Stimulated activated naive B cell treated with anti-CD40 and anti-IgM and Interleukin-4, amounts not matched to agents 10 μg/mL and 1 μg/mL and 100 μg/mL, for 72 hours (primary cell): Measurements from ENCODE around the gene MYO19.
A peak's percentile ranks its signal among the peaks of the same experiment; 100 is the strongest.

ENCODE experiments used
- ATAC-seq, 2 donors: fragments of 150-1000 bp; cut with Tn5 transposase; replicated peaks; 2 replicates each; pipeline ENCODE4 v1.10.0; 2021; ENCODE audit warnings: moderate library complexity in 1 of 2
- DNase-seq: peaks from one replicate; pipeline ENCODE4 v3.0.0; 2021
- H3K27ac Mint-ChIP-seq: one replicate; pipeline ENCODE4 v1.8.0; 2022; ENCODE audit warnings: mild to moderate bottlenecking, mixed read lengths
- H3K27me3 Mint-ChIP-seq, 2 donors: one replicate each; pipeline ENCODE4 v1.8.0; 2022; ENCODE audit warnings: mixed read lengths in 2 of 2
- H3K36me3 Mint-ChIP-seq, 2 donors: one replicate each; pipeline ENCODE4 v1.8.0; 2022; ENCODE audit warnings: mixed read lengths in 2 of 2, mild to moderate bottlenecking in 1 of 2
- H3K4me1 Mint-ChIP-seq, 2 donors: one replicate each; pipeline ENCODE4 v1.8.0; 2022; ENCODE audit warnings: mixed read lengths in 2 of 2, mild to moderate bottlenecking in 1 of 2
- H3K4me3 Mint-ChIP-seq, 2 donors: one replicate each; pipeline ENCODE4 v1.8.0; 2022; ENCODE audit warnings: mild to moderate bottlenecking in 2 of 2, mixed read lengths in 2 of 2, moderate library complexity in 1 of 2
- H3K9me3 Mint-ChIP-seq, 2 donors: one replicate each; pipeline ENCODE4 v1.8.0; 2022; ENCODE audit warnings: mixed read lengths in 2 of 2, mild to moderate bottlenecking in 1 of 2

The MYO19 gene

DNA sequence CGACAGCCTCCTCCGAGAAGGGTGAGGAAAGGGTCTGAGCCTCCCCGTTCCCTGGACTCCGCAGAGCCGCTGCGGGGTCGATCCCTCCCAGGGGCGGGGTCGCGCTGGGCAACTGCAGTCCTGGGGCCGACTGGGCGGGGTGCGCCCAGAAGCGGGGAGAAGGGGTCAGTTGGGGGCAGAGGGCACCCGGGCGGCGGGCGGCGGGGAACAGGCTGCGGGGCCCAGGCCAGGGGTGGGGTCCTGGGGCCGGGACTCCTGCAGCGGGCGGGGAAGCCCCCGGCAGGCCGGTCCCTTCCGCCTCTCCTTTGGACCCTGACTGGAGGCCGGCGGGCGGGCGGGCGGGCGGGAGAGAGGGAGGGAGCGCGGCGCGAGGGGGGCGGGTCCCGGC is 10.4 kb upstream of the MYO19 start:
- Mint-ChIP-seq H3K27me3 (no peaks in the 10 kb centered on the region), H3K4me1 (peaks cover 7 to 20% of the 10 kb centered on the region in 2 donors), H3K9me3 (no peaks in the 10 kb centered on the region), H3K27ac (peak overlapping the region; percentile 98), H3K4me3 (peak overlapping the region; percentile 89 to 95), H3K36me3 (peaks cover 14 to 24% of the 10 kb centered on the region in 2 donors)
- DNase-seq (no peak), ATAC-seq (no peak)

DNA sequence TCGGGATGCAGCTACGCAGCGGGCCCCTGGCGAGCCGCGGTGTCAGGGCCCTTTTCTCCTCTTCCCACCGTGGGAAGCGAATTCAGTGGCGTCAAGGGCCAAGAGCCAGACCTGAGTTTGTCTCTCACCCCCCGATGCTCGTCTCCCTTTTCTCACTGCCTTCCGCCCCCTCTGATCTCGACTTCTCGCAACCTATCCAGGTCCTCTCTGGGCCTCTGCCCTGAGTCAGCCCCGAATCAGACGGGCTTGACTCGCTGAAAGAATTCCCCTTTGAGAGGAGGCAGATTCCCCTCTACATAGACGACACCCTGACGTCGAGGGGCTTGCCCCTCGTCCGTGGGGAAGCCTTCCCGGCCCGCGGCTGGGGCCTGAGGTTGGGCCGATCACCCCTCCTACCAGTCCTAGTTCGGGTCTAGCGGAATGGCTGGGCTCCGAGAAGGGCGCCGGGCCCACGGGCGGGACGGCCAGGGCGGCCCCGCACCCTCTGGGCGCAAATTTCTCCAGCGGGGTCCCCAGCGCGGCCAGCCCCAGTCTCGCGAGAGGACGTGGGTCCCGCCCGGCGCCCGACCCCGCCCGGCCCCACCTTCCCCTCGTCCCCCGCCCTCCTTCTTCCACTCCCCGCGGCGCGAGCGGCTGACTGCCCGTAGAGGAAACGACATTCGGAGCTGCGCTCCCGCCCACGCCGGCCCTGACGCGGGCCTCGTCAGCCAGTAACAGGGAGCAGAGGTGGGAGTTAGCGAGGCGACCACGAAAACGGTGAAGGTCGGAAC is 9.8 kb upstream of the MYO19 start, which contains the start of gene GGNBP2:
Gene GGNBP2, plus strand, starts transcription at position 613 of the 770 bp plus-strand sequence. CDS start 806 bp downstream, outside the sequence.
- DNase-seq (peak; percentile 96), ATAC-seq (peak; percentile 70 to 72)
- Mint-ChIP-seq H3K27ac (peak within 1 kb of the TSS; percentile 98), H3K36me3 (peaks cover 15 to 28% of the 10 kb centered on the region in 2 donors), H3K27me3 (no peaks in the 10 kb centered on the region), H3K4me3 (peak within 1 kb of the TSS; percentile 89 to 95), H3K4me1 (peaks cover 9 to 20% of the 10 kb centered on the region in 2 donors), H3K9me3 (no peaks in the 10 kb centered on the region)

DNA sequence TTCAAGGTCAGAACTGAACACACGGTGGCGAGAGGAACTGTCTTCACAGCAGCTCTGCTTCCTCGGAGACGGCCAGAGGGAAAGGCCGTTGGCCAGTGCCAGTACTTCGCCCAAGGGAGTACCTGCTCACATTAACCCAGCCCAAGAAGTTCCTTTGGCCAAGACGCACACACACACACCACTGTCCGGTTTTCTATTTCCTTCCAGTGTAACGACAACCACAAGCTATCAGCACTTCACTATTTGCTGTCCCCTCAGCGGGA is 9.3 kb upstream of the MYO19 start:
- Mint-ChIP-seq H3K36me3 (peaks cover 15 to 27% of the 10 kb centered on the region in 2 donors), H3K9me3 (no peaks in the 10 kb centered on the region), H3K27me3 (no peaks in the 10 kb centered on the region), H3K27ac (peak overlapping the region; percentile 98), H3K4me1 (peaks cover 9 to 20% of the 10 kb centered on the region in 2 donors), H3K4me3 (peak overlapping the region; percentile 89 to 95)
- DNase-seq (peak; percentile 34), ATAC-seq (peak; percentile 3 to 5)

DNA sequence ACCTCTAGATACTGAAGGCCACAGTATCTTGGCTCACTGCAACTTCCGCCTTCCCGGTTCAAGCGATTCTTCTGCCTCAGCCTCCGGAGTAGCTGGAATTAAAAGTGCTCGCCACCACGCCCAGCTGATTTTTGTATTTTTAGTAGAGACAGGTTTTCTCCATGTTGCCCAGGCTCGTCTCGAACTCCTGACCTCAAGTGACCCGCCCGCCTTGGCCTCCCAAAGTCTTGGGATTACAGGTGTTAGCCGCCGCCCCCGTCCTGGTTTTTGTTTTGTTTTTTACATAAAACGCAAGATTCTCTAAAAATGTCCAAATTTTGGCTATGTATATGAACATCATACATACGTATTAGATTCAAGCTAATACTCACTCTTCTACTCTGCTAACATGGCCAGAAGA is 8.1 kb upstream of the MYO19 start:
- no peaks in the 10 kb centered on the region for H3K27me3 Mint-ChIP-seq
- peak overlapping the region in 1 of 2 donors; percentile 89 for H3K4me3 Mint-ChIP-seq
- H3K27ac Mint-ChIP-seq = no peak overlapping the region
- no peak for DNase-seq
- H3K9me3 Mint-ChIP-seq = no peaks in the 10 kb centered on the region
- H3K36me3 Mint-ChIP-seq = peaks cover 12 to 22% of the 10 kb centered on the region in 2 donors
- no peak for ATAC-seq
- peaks cover 3 to 14% of the 10 kb centered on the region in 2 donors for H3K4me1 Mint-ChIP-seq

DNA sequence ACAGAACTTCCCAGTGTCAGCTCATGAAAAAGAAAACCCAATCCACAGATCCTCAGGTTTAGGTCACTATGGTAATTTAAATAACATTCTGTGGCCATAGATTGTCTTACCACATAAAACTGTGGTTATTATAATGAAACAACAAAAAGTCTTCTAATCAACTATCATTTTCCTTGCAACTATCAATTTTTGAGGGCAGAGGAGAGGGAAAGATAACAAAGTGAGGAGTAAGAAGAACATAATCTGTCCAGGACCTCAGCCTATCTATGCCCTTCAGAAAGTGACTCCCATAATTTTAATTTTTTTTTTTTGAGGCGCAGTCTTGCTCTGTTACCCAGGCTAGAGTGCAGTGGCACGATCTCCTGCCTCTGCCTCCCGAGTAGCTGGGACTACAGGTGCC is 6.0 kb upstream of the MYO19 start:
- DNase-seq (no peak), ATAC-seq (no peak)
- Mint-ChIP-seq H3K9me3 (no peaks in the 10 kb centered on the region), H3K4me1 (peaks cover 8 to 19% of the 10 kb centered on the region in 2 donors), H3K27ac (peak overlapping the region; percentile 28), H3K36me3 (peaks cover 14 to 28% of the 10 kb centered on the region in 2 donors), H3K4me3 (no peak overlapping the region), H3K27me3 (no peaks in the 10 kb centered on the region)

DNA sequence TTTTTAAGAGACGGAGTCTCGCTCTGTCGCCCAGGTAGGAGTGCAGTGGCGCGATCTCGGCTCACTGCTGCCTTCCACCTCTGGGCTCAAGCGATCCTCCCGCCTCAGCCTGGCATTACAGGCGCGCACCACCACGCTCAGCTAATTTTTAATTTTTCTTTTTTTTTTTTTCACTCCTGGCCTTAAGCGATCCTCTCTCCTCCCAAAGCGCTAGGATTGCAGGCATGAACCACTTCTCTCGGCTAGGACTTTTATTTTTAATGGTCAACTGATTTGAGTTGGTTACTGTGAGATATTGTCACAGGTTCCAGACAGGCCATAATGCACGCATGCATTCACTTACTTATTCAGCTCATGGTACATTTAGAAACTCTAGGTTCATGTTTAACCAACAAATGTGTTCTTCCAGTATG is 1.0 kb upstream of the MYO19 start:
- peak overlapping the region; percentile 99 for H3K27ac Mint-ChIP-seq
- H3K36me3 Mint-ChIP-seq = peaks cover 28 to 49% of the 10 kb centered on the region in 2 donors
- peaks cover 25 to 48% of the 10 kb centered on the region in 2 donors for H3K4me1 Mint-ChIP-seq
- ATAC-seq = peak; percentile 31 to 33
- DNase-seq = no peak
- H3K4me3 Mint-ChIP-seq = peak overlapping the region; percentile 95 to 96
- no peaks in the 10 kb centered on the region for H3K27me3 Mint-ChIP-seq
- H3K9me3 Mint-ChIP-seq = no peaks in the 10 kb centered on the region

DNA sequence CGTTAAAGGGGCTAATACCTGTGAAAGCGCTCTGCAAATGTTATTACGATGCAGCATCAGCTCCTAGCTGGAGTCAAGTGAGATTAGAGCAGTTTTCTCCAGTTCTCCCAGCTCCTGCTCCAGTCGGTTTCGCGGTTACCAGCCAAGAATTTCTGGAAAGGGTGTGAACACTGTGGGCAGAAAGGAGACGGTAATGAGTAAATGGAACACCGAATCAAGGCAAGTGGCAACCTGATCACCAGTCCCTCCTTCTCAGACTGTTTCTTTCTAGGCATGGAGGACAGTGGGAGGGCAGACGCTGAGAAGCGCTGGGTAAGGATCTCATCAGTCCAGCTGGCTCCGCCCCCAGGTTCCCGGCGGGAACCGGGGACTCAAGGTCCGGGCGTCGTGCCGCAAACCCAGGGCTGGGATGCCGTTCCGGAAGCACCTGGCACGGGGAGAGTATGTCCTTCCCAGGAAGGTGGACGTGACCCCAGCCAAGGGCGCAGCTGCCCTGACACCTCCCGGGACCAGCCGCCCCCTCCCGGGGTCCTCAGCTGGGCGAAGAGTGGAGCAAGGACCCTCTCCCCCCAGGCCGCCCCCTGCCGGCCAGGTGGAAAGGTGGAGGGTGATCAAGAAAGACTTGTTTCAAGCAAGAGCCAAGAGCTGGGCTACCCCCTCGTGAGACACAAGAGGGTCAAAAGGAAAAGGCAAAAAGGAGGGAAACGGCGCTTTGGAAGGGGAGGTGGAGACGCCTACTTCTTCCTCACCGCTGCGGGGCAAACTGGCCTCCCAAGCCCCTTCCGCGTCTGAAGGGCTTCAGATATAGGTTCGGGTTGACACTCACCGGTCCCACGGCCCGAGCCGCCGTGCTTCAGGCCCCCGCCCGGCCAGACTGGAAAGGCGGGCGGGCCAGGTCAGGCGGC is 481 bp downstream of the MYO19 start:
- H3K27me3 Mint-ChIP-seq = no peaks in the 10 kb centered on the region
- peak overlapping the region; percentile 99 for H3K27ac Mint-ChIP-seq
- peak; percentile 58 for DNase-seq
- peaks cover 25 to 46% of the 10 kb centered on the region in 2 donors for H3K4me1 Mint-ChIP-seq
- peak; percentile 41 to 43 for ATAC-seq
- peaks cover 29 to 49% of the 10 kb centered on the region in 2 donors for H3K36me3 Mint-ChIP-seq
- peak overlapping the region; percentile 95 to 96 for H3K4me3 Mint-ChIP-seq
- H3K9me3 Mint-ChIP-seq = no peaks in the 10 kb centered on the region

DNA sequence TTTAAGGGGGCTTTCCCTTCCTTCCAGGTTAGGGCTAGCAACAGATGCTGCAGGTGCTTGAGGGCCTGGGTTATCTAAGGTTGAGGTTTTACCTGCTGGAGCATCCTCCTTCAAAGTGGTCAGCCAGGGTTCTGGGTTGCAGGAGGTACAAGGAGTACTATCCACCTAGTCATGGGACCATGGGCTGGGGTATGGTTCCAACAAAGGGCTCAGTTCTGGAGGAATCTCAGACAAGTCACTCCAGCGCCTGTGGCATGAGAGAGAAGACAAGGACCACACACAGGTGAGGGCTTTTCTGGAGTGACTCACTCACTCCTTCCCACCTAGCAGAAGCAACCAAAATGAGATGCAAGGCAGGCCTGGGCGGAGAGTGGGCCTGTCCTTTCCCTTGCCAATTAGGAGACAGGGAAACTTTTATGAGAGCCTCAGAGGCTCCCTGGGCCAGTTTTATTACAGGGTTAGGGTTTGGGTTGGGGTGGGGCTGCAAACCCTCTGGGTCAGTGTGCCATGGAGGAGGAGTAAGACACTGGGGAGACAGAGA is 2.2 kb downstream of the MYO19 start:
- Mint-ChIP-seq H3K36me3 (peaks cover 38 to 58% of the 10 kb centered on the region in 2 donors), H3K4me1 (peaks cover 27 to 48% of the 10 kb centered on the region in 2 donors), H3K9me3 (no peaks in the 10 kb centered on the region), H3K27ac (peak overlapping the region; percentile 71), H3K27me3 (no peaks in the 10 kb centered on the region), H3K4me3 (peak overlapping the region; percentile 9 to 32)
- ATAC-seq (no peak), DNase-seq (no peak)

DNA sequence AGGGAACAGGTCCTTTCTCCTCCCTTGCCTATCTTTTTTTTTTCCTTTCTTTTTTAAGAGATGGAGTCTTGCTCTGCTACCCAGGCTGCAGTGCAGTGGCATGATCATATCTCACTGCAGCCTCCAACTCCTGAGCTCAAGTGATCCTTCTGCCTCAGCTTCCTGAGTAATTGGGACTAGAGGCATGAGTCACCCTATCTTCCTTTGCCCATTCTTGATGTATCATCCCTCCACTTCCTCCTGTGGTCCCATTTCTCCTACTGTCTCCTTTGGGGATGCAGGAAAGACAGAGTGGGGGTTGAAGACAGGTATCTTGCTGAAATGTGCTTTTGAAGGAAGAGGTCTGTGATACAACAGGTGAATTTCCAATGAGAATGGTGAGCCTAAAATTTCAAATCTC is 5.5 kb downstream of the MYO19 start:
- DNase-seq (no peak), ATAC-seq (no peak)
- Mint-ChIP-seq H3K27me3 (no peaks in the 10 kb centered on the region), H3K4me1 (peaks cover 26 to 34% of the 10 kb centered on the region in 2 donors), H3K9me3 (no peaks in the 10 kb centered on the region), H3K27ac (no peak overlapping the region), H3K4me3 (no peak overlapping the region), H3K36me3 (peaks cover 48 to 62% of the 10 kb centered on the region in 2 donors)

DNA sequence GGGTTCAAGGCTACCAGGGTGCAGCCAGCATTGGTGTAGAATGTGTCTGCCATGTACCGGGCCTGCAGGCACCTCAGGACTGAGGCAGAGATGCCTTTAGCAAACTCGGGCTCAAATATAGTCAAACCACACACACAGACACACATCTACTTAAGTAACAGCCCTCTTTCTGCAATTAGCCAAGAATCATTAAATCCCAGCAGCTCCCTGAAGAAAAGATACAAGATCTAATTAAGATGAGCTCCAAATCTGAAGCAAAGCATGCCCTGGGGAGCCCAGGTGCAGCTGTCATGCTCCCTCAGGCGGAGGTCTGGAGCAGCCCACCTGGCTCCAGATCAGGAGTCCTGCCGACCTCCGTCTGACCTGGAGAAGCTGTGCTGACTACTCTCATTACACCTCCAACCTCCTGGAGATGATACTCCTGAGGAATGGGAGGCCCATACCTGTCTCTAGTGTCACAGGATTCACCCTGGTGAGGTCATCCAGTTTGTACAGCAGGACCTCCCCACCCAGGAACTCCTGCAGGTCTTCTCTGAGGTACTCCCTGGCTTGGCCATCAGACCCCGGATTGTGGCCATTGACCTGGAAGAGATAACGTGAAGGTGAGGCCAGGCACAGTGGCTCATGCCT is 6.9 kb downstream of the MYO19 start:
- no peak for ATAC-seq

DNA sequence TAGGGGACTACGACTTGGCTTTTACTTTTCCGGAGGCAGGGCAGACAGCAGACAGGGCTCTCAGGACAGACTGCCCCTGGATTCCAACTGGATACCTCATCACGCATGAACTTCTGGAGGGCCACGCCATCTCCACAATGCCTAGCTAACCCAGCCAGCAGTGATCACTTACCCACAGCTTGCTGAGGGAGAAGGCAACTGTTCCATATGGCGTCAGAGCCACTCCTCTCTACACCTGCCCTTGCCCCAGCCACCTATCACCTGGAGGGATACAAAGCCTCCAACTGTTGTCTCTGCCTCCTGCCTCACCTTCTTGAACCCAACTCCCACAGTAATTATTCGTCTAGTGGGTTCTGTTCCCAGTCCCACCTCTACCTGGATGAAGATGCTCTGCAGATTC is 8.8 kb downstream of the MYO19 start:
- Mint-ChIP-seq H3K4me3 (no peak overlapping the region), H3K4me1 (peaks cover 11 to 14% of the 10 kb centered on the region in 2 donors), H3K36me3 (peaks cover 38 to 56% of the 10 kb centered on the region in 2 donors), H3K27me3 (no peaks in the 10 kb centered on the region), H3K27ac (no peak overlapping the region), H3K9me3 (no peaks in the 10 kb centered on the region)
- no peak for DNase-seq
- no peak for ATAC-seq

More for the DNA sequence above, 6.9 kb downstream of the MYO19 start:
- Mint-ChIP-seq H3K4me3 (no peak overlapping the region), H3K9me3 (no peaks in the 10 kb centered on the region), H3K27ac (no peak overlapping the region), H3K36me3 (peaks cover 46 to 59% of the 10 kb centered on the region in 2 donors), H3K4me1 (peaks cover 20% of the 10 kb centered on the region in 2 donors), H3K27me3 (no peaks in the 10 kb centered on the region)
- no peak for DNase-seq

DNA sequence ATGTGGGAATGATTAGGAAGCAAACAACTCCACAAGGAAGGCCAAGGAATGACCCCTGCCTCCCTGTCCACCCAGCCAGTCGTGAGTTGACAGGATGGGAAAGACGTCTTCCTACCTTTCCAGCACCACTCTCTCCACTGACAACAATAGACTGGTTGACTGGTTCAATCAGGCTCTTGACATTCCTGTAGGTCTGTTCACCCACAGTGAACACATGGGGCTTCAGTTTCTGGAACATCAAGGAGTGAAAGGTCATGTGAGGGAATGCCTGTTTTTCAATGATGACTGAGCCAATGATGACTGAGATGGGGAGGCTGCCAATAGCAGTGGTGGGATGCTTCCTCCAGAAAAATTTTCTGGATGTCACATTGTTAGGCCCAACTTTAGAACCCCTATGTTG is 9.6 kb downstream of the MYO19 start:
- Mint-ChIP-seq H3K27me3 (no peaks in the 10 kb centered on the region), H3K36me3 (peaks cover 44 to 63% of the 10 kb centered on the region in 2 donors), H3K9me3 (no peaks in the 10 kb centered on the region), H3K4me3 (no peak overlapping the region), H3K27ac (no peak overlapping the region), H3K4me1 (peaks cover 11 to 14% of the 10 kb centered on the region in 2 donors)
- no peak for ATAC-seq
- no peak for DNase-seq

DNA sequence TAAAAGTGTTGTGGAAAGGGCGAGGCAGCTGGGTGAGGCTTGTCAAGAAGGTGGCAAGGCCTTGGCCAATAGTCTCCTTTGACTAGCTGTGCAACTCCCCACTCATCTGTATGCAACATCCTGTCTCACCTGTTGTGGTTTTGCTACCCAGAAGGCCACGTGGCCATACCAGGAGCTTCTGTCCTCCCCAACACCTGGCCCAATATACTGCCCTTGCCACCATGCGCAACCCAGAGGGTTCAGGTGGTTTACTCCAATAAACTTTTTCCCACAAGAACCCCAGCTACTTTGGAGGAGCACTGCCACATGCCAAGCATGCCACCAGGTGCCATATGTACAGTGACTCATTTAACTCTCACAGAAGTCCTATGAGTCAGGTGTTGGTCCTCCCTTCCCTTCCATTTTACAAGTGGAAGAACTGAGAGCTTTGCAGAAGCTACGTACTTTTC is 10.2 kb downstream of the MYO19 start:
- Mint-ChIP-seq H3K9me3 (no peaks in the 10 kb centered on the region), H3K27me3 (no peaks in the 10 kb centered on the region), H3K27ac (no peak overlapping the region), H3K36me3 (peaks cover 47 to 67% of the 10 kb centered on the region in 2 donors), H3K4me1 (peaks cover 16 to 17% of the 10 kb centered on the region in 2 donors), H3K4me3 (no peak overlapping the region)
- ATAC-seq = peak in 1 of 2 donors; percentile 36
- DNase-seq = no peak

DNA sequence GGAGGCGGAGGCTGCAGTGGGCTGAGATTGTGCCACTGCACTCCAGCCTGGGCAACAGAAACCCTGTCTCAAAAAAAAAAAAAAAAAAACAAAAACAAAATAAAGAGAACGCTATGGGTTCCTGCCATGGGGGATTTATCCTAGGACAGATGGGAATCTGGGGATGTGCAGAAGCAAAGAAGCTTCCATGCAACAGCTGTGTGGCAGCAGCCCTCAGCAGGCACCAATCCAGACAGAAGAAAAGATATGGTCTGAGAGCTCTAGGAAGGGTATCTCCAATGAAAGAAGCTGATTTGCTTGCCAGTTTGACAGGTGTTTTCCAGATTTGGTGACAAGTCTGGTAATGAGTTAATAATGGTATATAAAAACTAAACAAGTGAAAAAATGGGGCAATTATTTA is 11.6 kb downstream of the MYO19 start:
- Mint-ChIP-seq H3K9me3 (no peaks in the 10 kb centered on the region), H3K4me1 (peaks cover 17 to 21% of the 10 kb centered on the region in 2 donors), H3K36me3 (peaks cover 48 to 68% of the 10 kb centered on the region in 2 donors)

More for the DNA sequence above, 11.6 kb downstream of the MYO19 start:
- Mint-ChIP-seq H3K27me3 (no peaks in the 10 kb centered on the region), H3K4me3 (no peak overlapping the region), H3K27ac (no peak overlapping the region)
- ATAC-seq (no peak), DNase-seq (no peak)
